ENCODE measurements around the gene ATOH8. TPM values are rescaled to one million over a fixed set of nuclear protein-coding genes. Genes with fewer than 3 reads are reported as not detected.

The ATOH8 gene
- polyA plus RNA-seq, 2 of the 4 experiments (the other 2 are of a cell fraction) = 1.8 to 20.0 TPM

- no peak for TF ChIP-seq HES2 (IDR thresholded peaks at IDR 0.05)
- no peak for TF ChIP-seq ZC3H11A (IDR thresholded peaks at IDR 0.05)
- TF ChIP-seq, protein P1, sequence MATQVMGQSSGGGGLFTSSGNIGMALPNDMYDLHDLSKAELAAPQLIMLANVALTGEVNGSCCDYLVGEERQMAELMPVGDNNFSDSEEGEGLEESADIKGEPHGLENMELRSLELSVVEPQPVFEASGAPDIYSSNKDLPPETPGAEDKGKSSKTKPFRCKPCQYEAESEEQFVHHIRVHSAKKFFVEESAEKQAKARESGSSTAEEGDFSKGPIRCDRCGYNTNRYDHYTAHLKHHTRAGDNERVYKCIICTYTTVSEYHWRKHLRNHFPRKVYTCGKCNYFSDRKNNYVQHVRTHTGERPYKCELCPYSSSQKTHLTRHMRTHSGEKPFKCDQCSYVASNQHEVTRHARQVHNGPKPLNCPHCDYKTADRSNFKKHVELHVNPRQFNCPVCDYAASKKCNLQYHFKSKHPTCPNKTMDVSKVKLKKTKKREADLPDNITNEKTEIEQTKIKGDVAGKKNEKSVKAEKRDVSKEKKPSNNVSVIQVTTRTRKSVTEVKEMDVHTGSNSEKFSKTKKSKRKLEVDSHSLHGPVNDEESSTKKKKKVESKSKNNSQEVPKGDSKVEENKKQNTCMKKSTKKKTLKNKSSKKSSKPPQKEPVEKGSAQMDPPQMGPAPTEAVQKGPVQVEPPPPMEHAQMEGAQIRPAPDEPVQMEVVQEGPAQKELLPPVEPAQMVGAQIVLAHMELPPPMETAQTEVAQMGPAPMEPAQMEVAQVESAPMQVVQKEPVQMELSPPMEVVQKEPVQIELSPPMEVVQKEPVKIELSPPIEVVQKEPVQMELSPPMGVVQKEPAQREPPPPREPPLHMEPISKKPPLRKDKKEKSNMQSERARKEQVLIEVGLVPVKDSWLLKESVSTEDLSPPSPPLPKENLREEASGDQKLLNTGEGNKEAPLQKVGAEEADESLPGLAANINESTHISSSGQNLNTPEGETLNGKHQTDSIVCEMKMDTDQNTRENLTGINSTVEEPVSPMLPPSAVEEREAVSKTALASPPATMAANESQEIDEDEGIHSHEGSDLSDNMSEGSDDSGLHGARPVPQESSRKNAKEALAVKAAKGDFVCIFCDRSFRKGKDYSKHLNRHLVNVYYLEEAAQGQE (IDR thresholded peaks at IDR 0.05) = no peak
These were observed 34.1 kb upstream of the ATOH8 start (continued) for GRCh38 chr2:85719609-85720240.

GRCh38 chr2:85720533-85720932, 33.3 kb upstream of the ATOH8 start:
- Histone ChIP-seq H3K27ac (no peak overlapping the region; a peak in 1 of 6 replicates), H3K4me1 (peaks cover 7% of the 10 kb centered on the region; the same call in 1 of the 3 replicates), H3K9me3 (no peaks in the 10 kb centered on the region), H3K4me2 (no peak overlapping the region), H3K4me3 (no peak overlapping the region)
- no peak for FAIRE-seq
- TF ChIP-seq GATA3 (IDR thresholded peaks at IDR 0.05; ENCODE audit: borderline replicate concordance) = no peak
- no peak for TF ChIP-seq MAZ (IDR thresholded peaks at IDR 0.05; ENCODE audit: borderline replicate concordance, low read depth, low read length)
- TF ChIP-seq ZNF302 (CRISPR knock-in tag; IDR thresholded peaks at IDR 0.05) = no peak
- TF ChIP-seq E2F6 (IDR thresholded peaks at IDR 0.05; ENCODE audit: borderline replicate concordance, low read depth) = no peak
- no peak for TF ChIP-seq EHF (CRISPR knock-in tag; IDR thresholded peaks at IDR 0.05)
- no peak for TF ChIP-seq KDM1A (IDR thresholded peaks at IDR 0.05; ENCODE audit: low read depth)
- TF ChIP-seq, protein P2, sequence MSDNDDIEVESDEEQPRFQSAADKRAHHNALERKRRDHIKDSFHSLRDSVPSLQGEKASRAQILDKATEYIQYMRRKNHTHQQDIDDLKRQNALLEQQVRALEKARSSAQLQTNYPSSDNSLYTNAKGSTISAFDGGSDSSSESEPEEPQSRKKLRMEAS (IDR thresholded peaks at IDR 0.05) = no peak
- TF ChIP-seq FOSB (CRISPR knock-in tag; IDR thresholded peaks at IDR 0.05) = no peak
- TF ChIP-seq HOXB13 (CRISPR knock-in tag; IDR thresholded peaks at IDR 0.05; ENCODE audit: low read depth) = no peak
- no peak for ATAC-seq
- no peak for DNase-seq (ENCODE audit: low read depth in 1 of 2, low spot score in 1 of 2)
- 66% methylated on average over 1 of the region's 1 CpG for WGBS (ENCODE audit: missing lambda C conversion rate)
- POLR2A ChIA-PET = no interaction called here
- CTCF ChIA-PET = interaction anchor here (0.9 to 16.3 kb wide), 14 partner anchors 9 to 359 kb away, joined by 3 to 170 read pairs (median 12); no protein-coding TSS in a partner anchor

DNA sequence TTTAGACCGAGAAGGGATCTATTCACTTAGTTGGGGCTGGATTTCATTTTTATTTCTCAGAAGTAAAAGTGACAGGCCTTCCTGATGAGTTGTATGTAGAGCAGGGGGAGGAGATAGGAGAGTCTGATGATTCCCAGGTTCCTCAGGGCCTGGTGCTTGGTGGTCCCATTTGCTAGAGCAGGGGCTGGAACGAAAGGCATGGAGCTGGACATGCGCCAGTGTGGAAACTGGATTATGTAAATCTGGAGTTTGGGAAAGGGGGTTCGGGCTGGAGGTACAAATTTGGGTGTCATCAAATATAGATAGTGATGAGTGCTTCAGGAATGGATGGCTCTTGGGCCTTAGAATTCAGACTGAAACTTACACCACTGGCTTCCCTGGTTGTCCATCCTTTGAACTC, 32.1 kb upstream of the ATOH8 start:
- ATAC-seq (no peak), FAIRE-seq (no peak), DNase-seq (ENCODE audit: low read depth in 1 of 2, low spot score in 1 of 2) (no peak)
- Histone ChIP-seq H3K4me2 (no peak overlapping the region), H3K4me3 (no peak overlapping the region), H3K9me3 (no peaks in the 10 kb centered on the region), H3K27ac (no peak overlapping the region), H3K4me1 (peaks cover 7% of the 10 kb centered on the region; the same call in 1 of the 3 replicates)
- no peak for TF ChIP-seq FOSB (CRISPR knock-in tag; IDR thresholded peaks at IDR 0.05)
- CTCF ChIA-PET = interaction anchor here (0.6 to 16.3 kb wide), 10 partner anchors 8 to 358 kb away, joined by 3 to 170 read pairs (median 10); no protein-coding TSS in a partner anchor
- 61% methylated on average over 4 of the region's 4 CpGs for whole genome bisulfite sequencing (ENCODE audit: missing lambda C conversion rate)
- POLR2A ChIA-PET = no interaction called here

DNA sequence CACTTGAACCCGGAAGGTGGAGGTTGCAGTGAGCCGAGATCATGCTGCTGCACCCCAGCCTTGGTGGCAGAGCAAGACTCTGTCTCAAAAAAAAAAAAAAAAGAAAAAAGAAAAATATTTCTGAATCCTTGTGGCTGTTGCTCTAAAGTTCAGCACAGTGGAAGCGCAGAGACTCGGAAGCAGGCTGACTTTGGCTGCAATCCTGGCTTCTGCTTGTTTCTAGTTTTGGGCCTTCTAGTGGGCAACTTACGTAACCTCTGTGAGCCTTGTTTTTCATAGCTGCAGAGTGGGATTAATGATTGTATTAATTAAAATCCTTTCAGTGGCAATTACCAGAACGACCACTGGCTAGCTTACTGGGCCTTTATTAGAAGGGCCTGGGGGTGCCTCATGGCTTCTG, 31.3 kb upstream of the ATOH8 start:
- TF ChIP-seq ESRRA (IDR thresholded peaks at IDR 0.05; ENCODE audit: borderline replicate concordance, low read length) (no peak), CBX2 (IDR thresholded peaks at IDR 0.05; ENCODE audit: borderline replicate concordance, low read depth) (no peak), FOSB (CRISPR knock-in tag; IDR thresholded peaks at IDR 0.05) (no peak), TP53 (CRISPR knock-in tag; IDR thresholded peaks at IDR 0.05) (no peak), FOXS1 (CRISPR knock-in tag; IDR thresholded peaks at IDR 0.05) (no peak), SREBF2 (IDR thresholded peaks at IDR 0.05) (no peak), JUN (IDR thresholded peaks at IDR 0.05) (no peak)
- TF ChIP-seq, protein P2 (IDR thresholded peaks at IDR 0.05) = no peak
- TF ChIP-seq, protein P3, sequence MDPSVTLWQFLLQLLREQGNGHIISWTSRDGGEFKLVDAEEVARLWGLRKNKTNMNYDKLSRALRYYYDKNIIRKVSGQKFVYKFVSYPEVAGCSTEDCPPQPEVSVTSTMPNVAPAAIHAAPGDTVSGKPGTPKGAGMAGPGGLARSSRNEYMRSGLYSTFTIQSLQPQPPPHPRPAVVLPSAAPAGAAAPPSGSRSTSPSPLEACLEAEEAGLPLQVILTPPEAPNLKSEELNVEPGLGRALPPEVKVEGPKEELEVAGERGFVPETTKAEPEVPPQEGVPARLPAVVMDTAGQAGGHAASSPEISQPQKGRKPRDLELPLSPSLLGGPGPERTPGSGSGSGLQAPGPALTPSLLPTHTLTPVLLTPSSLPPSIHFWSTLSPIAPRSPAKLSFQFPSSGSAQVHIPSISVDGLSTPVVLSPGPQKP (IDR thresholded peaks at IDR 0.05; ENCODE audit: low read depth, low read length) = no peak
- FAIRE-seq (no peak), ATAC-seq (no peak), DNase-seq (ENCODE audit: low read depth in 1 of 2, low spot score in 1 of 2) (no peak)
- ChIA-PET POLR2A (no interaction called here), CTCF (interaction anchor here (0.6 to 12.8 kb wide), 12 partner anchors 9 to 357 kb away, joined by 3 to 122 read pairs (median 5); no protein-coding TSS in a partner anchor)
- 84% methylated on average over 6 of the region's 6 CpGs for WGBS (ENCODE audit: missing lambda C conversion rate)
- H3K9me3 ChIP-seq = no peaks in the 10 kb centered on the region
- H3K4me3 ChIP-seq = no peak overlapping the region
- no peak overlapping the region; a peak in 1 of 6 replicates for H3K27ac ChIP-seq
- H3K4me2 ChIP-seq = no peak overlapping the region
- H3K4me1 ChIP-seq = peaks cover 7% of the 10 kb centered on the region; the same call in 1 of the 3 replicates

All from A549 (cell line).